ENCODE measurements around the gene KRT74. TPM values are rescaled to one million over a fixed set of nuclear protein-coding genes. Genes with fewer than 3 reads are reported as not detected.

The KRT74 gene
- total and polyA plus RNA-seq, 5 experiments from 2014 or later: 0.26 TPM; not detected in 4

- Mint-ChIP-seq H3K4me3 (no peak overlapping the region), H3K9me3 (no peaks in the 10 kb centered on the region), H3K4me1 (peaks cover 2 to 5% (median 2%) of the 10 kb centered on the region in 4 donors), H3K36me3 (no peaks in the 10 kb centered on the region), H3K27me3 (peaks cover 0 to 28% (median 7%) of the 10 kb centered on the region in 5 donors), H3K27ac (no peak overlapping the region)
- ATAC-seq (no peak), DNase-seq (no peak)
- POLR2A ChIA-PET: no interaction called here
These were observed 27.5 kb downstream of the KRT74 start for GRCh38 chr12:52546126-52546525.

GRCh38 chr12:52543985-52544883 is 29.4 kb downstream of the KRT74 start:
- H3K4me3 Mint-ChIP-seq: no peak overlapping the region
- H3K9me3 Mint-ChIP-seq: no peaks in the 10 kb centered on the region
- no peak for ATAC-seq
- DNase-seq: no peak
- H3K36me3 Mint-ChIP-seq: no peaks in the 10 kb centered on the region
- peak overlapping the region in 3 of 10 donors; percentile 34 to 72 (median 36) for H3K27ac Mint-ChIP-seq
- H3K4me1 Mint-ChIP-seq: peaks cover 2 to 5% (median 2%) of the 10 kb centered on the region in 4 donors
- POLR2A ChIA-PET: no interaction called here
- peaks cover 0 to 13% (median 4%) of the 10 kb centered on the region in 5 donors for H3K27me3 Mint-ChIP-seq

GRCh38 chr12:52542785-52543318 is 30.8 kb downstream of the KRT74 start:
- H3K9me3 Mint-ChIP-seq: no peaks in the 10 kb centered on the region
- POLR2A ChIA-PET: no interaction called here
- H3K27me3 Mint-ChIP-seq: peaks cover 0 to 8% (median 6%) of the 10 kb centered on the region in 5 donors
- peak overlapping the region in 2 of 10 donors; percentile 12 to 31 for H3K27ac Mint-ChIP-seq
- peaks cover 0 to 5% (median under 1%) of the 10 kb centered on the region in 4 donors for H3K4me1 Mint-ChIP-seq
- ATAC-seq: no peak
- no peaks in the 10 kb centered on the region for H3K36me3 Mint-ChIP-seq
- DNase-seq: no peak
- H3K4me3 Mint-ChIP-seq: no peak overlapping the region

GRCh38 chr12:52542157-52542556 is 31.5 kb downstream of the KRT74 start:
- POLR2A ChIA-PET: no interaction called here
- Mint-ChIP-seq H3K4me1 (peaks cover 0 to 2% (median under 1%) of the 10 kb centered on the region in 4 donors), H3K4me3 (no peak overlapping the region), H3K9me3 (no peaks in the 10 kb centered on the region), H3K36me3 (no peaks in the 10 kb centered on the region), H3K27ac (peak overlapping the region in 1 of 10 donors; percentile 8), H3K27me3 (peaks cover 0 to 12% (median 5%) of the 10 kb centered on the region in 5 donors)
- ATAC-seq (no peak), DNase-seq (no peak)

- H3K9me3 Mint-ChIP-seq: no peaks in the 10 kb centered on the region
- DNase-seq: no peak
- H3K4me3 Mint-ChIP-seq: no peak overlapping the region
- H3K27ac Mint-ChIP-seq: no peak overlapping the region
- no peaks in the 10 kb centered on the region for H3K36me3 Mint-ChIP-seq
- POLR2A ChIA-PET: no interaction called here
- no peak for ATAC-seq
- H3K4me1 Mint-ChIP-seq: peaks cover 0 to 2% (median 0%) of the 10 kb centered on the region in 4 donors
- peaks cover 0 to 16% (median 5%) of the 10 kb centered on the region in 5 donors for H3K27me3 Mint-ChIP-seq
These were observed 31.9 kb downstream of the KRT74 start for GRCh38 chr12:52541709-52542108.

- DNase-seq (no peak), ATAC-seq (no peak)
- Mint-ChIP-seq H3K4me1 (peaks cover 0 to 2% (median 0%) of the 10 kb centered on the region in 4 donors), H3K4me3 (no peak overlapping the region), H3K9me3 (no peaks in the 10 kb centered on the region), H3K27me3 (peaks cover 0 to 16% (median 3%) of the 10 kb centered on the region in 5 donors), H3K36me3 (no peaks in the 10 kb centered on the region), H3K27ac (no peak overlapping the region)
- POLR2A ChIA-PET: no interaction called here
These were observed 33.1 kb downstream of the KRT74 start for GRCh38 chr12:52540531-52540930.

- H3K27ac Mint-ChIP-seq: no peak overlapping the region
- H3K36me3 Mint-ChIP-seq: no peaks in the 10 kb centered on the region
- DNase-seq (no peak), ATAC-seq (no peak)
- peaks cover 0 to 16% (median 0%) of the 10 kb centered on the region in 5 donors for H3K27me3 Mint-ChIP-seq
- no peak overlapping the region for H3K4me3 Mint-ChIP-seq
- POLR2A ChIA-PET: no interaction called here
- H3K9me3 Mint-ChIP-seq: no peaks in the 10 kb centered on the region
- peaks cover 0 to 2% (median 0%) of the 10 kb centered on the region in 4 donors for H3K4me1 Mint-ChIP-seq
These were observed 33.8 kb downstream of the KRT74 start for GRCh38 chr12:52539821-52540173.

- no peak for DNase-seq
- no peaks in the 10 kb centered on the region for H3K36me3 Mint-ChIP-seq
- H3K9me3 Mint-ChIP-seq: no peaks in the 10 kb centered on the region
- H3K4me1 Mint-ChIP-seq: peaks cover 0 to 2% (median 0%) of the 10 kb centered on the region in 4 donors
- H3K27ac Mint-ChIP-seq: peak overlapping the region in 1 of 10 donors; percentile 88
- peaks cover 0 to 16% (median 0%) of the 10 kb centered on the region in 5 donors for H3K27me3 Mint-ChIP-seq
- ATAC-seq: no peak
- H3K4me3 Mint-ChIP-seq: peak overlapping the region in 1 of 10 donors; percentile 3
- POLR2A ChIA-PET: no interaction called here
These were observed 34.4 kb downstream of the KRT74 start for GRCh38 chr12:52539083-52539820.

GRCh38 chr12:52537101-52537500 is 36.5 kb downstream of the KRT74 start:
- Mint-ChIP-seq H3K36me3 (no peaks in the 10 kb centered on the region), H3K9me3 (no peaks in the 10 kb centered on the region), H3K27ac (peak overlapping the region in 1 of 10 donors; percentile 22), H3K27me3 (peaks cover 0 to 19% (median 0%) of the 10 kb centered on the region in 5 donors), H3K4me3 (no peak overlapping the region), H3K4me1 (peaks cover 0 to 2% (median 0%) of the 10 kb centered on the region in 4 donors)
- ATAC-seq (no peak), DNase-seq (no peak)
- POLR2A ChIA-PET: interaction anchor here (0.7 kb wide), 1 partner anchor 344 kb away, joined by 6 read pairs; no protein-coding TSS in a partner anchor

- peak overlapping the region in 1 of 10 donors; percentile 29 for H3K27ac Mint-ChIP-seq
- H3K27me3 Mint-ChIP-seq: peaks cover 0 to 19% (median 0%) of the 10 kb centered on the region in 5 donors
- H3K4me1 Mint-ChIP-seq: peaks cover 0 to 8% (median 0%) of the 10 kb centered on the region in 4 donors
- ATAC-seq: no peak
- no peak for DNase-seq
- H3K36me3 Mint-ChIP-seq: no peaks in the 10 kb centered on the region
- no peaks in the 10 kb centered on the region for H3K9me3 Mint-ChIP-seq
- no peak overlapping the region for H3K4me3 Mint-ChIP-seq
- POLR2A ChIA-PET: no interaction called here
These were observed 38.1 kb downstream of the KRT74 start for GRCh38 chr12:52535574-52535973.

- Mint-ChIP-seq H3K4me1 (peaks cover 0 to 8% (median 0%) of the 10 kb centered on the region in 4 donors), H3K27me3 (peaks cover 0 to 18% (median 0%) of the 10 kb centered on the region in 5 donors), H3K4me3 (no peak overlapping the region), H3K27ac (peak overlapping the region in 1 of 10 donors; percentile 6), H3K36me3 (no peaks in the 10 kb centered on the region), H3K9me3 (no peaks in the 10 kb centered on the region)
- DNase-seq (no peak), ATAC-seq (no peak)
- POLR2A ChIA-PET: no interaction called here
These were observed 39.2 kb downstream of the KRT74 start for GRCh38 chr12:52534482-52534881.

GRCh38 chr12:52533686-52534470 is 39.8 kb downstream of the KRT74 start:
- POLR2A ChIA-PET: no interaction called here
- H3K27me3 Mint-ChIP-seq: peaks cover 0 to 13% (median 0%) of the 10 kb centered on the region in 5 donors

More at GRCh38 chr12:52533686-52534470, 39.8 kb downstream of the KRT74 start:
- Mint-ChIP-seq H3K27ac (no peak overlapping the region), H3K4me3 (no peak overlapping the region), H3K4me1 (peaks cover 0 to 8% (median 0%) of the 10 kb centered on the region in 4 donors), H3K9me3 (no peaks in the 10 kb centered on the region), H3K36me3 (no peaks in the 10 kb centered on the region)
- ATAC-seq (no peak), DNase-seq (no peak)

Measured in naive thymus-derived CD8-positive, alpha-beta T cell (primary cell).